Activated gamma-delta T cell treated with Interleukin-2 at 50 U/mL for 16 hours (primary cell): ENCODE results near the gene KBTBD13.

Experiments
- DNase-seq: peaks from one replicate; pipeline ENCODE4 v3.0.0-alpha.2; 2020

The KBTBD13 gene

DNA sequence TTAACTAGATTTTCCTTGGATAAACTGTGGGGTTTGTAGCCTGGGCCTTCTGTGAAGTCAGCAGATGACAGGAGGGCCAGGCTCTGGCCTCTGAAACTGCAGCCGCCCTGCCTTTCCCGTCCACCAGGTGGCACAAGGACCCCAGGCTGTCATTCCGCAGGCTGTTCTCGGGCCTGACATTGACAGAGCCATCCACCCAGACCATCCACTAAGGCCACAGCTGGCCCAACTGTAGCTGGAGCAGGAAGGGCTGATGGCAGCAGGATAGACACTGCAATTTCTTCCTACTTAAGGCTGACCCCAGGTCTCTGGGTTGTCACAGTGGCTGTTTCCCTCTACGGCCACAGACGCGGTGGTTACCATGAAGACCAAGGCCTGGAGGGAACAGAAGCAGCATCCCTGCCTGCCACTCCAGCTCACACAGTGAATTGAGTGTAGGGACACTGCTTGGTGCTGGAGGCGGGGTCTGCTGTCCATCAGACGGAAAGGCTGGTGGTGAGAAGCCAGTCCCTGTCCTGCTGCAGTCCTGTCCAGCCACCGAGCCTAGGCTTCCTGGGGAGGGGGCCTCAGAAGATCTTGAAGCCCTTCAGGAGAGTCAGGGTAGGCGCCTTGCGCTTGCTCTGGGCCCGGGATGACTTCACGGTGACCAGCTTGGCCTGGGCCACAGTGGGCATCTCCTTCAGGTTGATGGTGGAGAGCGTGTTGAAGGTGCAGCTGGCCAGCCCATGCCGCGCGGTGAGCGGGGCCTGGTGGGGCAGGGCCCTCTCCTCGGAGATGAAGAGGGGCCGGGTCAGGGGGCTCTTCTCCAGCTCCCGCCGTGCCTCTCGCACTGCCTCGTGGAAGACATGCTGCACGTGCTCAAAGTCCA lies 22.0 kb upstream of the KBTBD13 start:
- peak; percentile 50 for DNase-seq

DNA sequence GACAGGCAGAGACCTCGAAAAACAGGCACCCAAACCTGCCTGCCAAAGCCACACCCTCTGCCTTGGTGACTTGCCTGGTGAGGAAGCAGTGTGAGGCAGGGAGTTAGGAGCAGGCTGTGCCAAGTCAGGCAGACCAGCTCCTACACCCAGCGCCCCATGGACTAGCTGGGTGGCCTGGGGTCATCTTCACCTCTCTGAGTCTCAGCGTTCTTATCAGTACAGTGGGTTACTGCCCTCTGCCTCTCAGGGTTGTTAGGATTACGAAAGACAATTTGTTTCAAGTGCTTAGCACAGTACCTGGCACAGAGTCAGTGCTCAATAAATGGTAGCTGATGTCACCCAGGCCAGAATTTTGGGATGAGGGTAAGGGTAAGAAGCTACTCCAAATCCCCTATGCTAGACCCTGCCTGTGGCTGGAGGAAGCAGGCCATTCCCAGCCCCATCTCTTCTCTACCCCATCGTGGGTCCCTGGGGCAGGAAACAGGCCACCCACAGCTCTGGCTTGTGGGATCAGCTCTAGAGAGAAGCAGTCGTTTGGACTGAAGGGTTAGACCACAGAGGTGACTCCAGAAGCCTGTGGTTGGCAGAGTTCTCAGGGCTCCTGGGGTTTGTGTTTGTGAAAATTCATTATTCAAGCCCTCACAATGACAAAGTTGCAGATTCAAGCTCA lies 21.2 kb upstream of the KBTBD13 start:
- DNase-seq: no peak

DNA sequence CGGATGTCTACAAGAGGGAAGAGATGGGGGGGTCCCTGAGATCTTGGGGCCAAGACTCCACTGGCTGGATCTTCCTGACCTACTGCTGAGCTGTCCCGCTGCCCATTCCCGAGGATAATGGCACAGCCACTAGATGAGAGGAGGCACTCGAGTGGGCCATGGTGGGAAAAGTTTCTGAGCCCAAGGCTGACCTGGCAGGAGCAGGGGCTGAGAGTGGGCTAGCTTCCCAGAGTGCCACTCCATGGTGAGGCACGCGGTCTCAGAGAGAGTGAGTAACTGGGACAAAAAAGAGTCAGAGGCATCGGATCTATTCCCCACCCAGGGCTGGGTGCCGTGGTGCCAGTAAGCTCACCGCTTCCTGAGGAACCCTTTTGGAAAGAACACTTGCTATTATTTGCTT lies 20.4 kb upstream of the KBTBD13 start:
- no peak for DNase-seq

DNA sequence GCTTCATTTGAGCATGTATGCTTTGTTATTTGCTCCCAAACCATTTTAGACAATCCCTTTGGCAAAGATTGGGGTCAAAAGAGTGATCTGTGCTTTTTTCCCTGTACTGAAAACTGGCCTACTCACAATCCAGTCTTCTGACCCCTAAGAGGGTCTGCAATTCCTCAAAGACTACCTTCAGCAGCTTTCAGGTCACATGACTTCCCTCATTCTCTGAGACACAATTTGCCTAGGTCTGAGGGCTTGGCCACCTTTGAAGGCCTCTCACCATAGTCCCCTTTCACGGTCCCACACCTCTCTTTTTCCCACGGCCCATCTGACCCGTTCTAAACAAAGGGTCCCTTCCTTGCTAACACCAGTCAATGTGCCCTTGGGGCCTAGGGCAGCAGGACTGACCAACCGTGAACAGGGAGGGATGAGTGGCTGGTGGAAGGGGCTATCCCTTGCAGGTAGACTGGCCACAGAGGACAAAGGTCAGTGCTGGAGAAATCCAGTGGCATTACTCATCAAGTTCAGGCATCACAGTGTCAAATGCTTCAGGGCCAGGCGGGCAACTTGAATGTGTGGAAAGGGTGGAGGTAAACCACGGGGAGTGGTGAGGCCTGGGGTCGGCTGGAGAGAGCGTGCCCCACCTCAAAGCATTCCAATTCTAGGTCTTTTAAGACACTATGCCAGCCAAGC lies 19.5 kb upstream of the KBTBD13 start:
- DNase-seq: no peak

DNA sequence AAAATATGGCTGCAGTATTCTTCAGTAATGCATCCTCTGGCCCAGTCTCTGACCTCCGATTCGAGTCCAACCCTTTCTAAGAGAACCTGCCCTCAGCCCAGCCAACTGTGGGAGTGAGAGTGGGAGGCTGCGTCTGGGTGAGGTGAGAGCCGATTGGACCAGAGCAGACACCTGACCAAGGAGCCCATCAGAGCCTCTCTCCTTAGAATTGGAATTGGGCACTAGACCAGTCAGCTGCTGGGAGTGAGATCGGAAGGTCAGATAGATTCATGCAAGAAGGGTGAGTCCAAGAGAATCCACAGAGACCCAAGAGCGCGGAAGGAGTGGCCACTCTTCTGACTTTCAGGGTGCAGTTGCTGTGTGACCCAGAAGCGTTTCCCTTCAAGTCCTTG lies 19.0 kb upstream of the KBTBD13 start:
- no peak for DNase-seq

DNA sequence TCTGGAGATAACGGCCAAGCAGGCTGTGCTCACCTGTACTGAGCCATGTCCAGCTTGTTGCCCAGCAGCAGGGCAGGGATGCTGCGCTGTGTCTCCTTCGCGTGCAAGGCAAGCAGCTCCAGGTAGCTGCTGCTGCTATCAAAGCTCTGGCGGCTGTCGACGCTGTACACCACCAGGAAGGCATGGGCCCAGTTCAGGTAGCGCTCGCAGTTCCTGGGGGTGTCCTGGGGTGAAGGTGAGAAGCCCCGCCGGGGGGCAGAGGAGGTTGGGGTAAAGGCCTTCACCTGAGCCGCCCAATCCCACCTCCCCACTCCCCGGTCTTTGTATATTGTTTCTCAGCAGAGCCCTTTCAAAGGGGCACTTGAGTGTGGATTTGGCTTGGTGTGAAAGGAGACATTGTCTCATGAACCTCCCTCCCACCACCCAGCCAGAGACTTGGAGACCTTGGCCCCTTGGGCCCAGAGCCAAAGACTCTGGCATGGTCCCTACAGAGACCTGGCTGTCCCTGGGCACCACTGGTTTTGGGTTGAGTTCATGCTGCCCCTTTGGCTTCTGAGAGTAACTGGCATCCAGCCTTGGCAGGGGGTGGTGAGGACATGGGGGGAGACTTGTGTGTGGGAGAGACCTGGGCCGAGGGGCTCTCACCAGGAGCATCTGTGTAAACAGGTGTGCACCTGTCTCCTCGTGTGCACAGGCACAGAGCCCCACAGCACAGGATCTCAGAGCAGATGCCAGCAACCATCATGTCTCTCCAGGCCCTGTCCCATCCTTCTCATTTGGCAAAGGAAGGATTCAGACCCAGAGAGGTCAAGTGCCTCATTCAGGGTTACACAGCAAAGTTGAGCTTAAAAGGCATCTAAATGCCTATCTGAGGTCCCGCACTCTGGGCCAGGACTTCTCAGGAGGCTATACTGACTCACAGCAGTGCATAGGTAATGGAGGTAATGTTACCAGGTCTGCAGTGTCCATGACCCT lies 17.9 kb upstream of the KBTBD13 start:
- DNase-seq: no peak

DNA sequence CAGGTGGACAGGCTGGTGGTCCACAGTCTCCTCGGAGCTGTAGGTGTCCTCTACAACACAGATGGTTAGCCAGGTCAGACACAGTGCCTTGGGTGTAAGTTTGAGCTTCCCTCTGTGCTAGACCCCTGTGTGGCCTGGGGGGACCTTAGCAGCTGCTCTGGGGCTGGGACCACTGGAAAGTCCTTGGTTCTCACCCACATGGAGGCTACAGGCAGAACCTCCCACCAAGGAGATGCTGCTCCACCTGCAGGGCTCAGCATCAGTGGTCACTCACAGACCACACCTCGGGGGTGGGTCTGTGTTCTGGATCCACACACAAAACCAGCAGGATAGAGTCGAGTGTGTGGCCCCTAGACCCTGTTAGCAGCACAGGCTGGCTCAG lies 17.2 kb upstream of the KBTBD13 start:
- DNase-seq: no peak

DNA sequence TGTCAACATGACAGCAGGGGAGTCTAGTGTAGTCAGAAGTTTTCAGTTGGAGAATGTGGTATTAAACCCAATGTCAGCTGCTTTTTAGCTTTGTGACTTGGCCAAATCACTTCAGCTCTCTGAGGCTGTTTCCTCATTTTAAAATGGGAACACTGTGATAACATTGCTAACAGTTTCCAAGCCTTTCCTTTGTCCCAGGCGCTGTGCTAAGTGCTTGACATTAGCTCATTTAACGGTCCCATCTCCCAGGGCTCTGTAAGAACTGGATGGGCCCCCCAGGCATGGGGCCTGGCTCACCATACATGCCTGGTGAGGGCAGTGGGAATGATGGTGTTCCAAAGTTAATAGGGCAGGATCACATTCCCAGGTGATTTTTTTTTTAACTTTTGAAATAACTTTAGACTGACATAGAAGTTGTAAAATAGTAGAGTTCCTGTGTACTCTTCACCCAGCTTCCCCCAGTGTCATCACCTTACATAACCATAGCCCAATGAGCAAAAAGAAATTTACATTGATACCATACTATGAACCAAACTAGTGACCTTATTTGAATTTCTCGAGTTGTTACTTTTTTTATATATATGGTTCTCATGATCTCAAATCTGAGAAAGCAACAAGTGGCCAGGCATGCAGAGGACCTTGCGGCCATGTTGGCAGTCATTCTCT lies 16.5 kb upstream of the KBTBD13 start:
- DNase-seq: no peak

DNA sequence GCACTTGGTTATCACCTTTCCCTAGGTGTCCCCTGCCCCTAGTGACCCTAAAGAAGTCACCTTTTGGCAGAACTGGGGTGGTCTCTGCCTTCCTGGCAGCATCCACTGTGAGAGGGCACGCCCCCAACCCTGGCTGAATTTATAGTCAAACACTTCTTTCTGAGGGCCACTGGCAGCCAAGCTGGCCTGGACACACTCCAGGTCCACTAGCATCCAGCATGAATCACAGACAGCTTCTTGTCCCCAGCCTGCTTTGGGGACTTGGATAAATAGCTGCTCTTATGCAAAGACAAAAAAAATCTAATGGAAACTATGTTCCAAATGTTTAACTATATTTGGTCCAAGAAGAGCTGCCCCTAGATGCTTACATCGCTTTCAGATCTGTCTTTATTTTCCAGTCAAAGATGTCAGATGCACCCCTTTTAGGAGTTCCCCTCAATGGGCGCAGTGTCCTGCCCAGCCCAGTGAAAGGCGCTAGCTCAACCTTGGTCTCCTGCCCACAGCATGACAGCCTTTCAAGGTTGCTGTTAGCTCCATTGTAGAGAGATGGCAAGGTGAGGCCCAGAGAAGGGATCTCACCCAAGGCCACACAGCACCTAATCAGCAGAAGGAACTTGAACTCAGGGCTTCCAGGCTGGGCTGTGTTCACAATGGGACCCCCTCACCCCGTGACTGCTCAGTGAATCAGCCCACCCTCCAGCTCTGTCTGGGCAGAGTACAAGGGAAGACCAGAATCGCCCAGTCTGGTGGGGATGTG lies 15.7 kb upstream of the KBTBD13 start:
- no peak for DNase-seq

DNA sequence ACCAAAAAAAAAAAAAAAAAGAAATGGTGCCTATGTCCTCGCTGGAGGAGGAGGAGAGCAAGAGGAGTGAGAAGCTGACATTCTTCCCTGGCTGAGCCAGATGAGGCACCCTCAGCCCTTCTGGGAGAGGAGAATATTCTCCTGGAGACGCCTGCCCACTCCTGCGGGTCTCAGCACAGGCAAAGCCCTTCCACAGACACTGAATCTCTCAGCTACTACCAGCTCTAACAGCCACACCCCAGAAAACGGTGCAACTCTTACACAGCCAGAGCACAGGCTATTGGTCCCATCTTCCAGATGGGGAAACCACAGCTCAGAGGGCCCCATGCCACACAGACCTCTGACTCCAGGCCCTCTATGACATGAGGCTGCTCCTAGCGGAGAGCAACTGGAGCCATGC lies 14.5 kb upstream of the KBTBD13 start:
- DNase-seq: no peak

DNA sequence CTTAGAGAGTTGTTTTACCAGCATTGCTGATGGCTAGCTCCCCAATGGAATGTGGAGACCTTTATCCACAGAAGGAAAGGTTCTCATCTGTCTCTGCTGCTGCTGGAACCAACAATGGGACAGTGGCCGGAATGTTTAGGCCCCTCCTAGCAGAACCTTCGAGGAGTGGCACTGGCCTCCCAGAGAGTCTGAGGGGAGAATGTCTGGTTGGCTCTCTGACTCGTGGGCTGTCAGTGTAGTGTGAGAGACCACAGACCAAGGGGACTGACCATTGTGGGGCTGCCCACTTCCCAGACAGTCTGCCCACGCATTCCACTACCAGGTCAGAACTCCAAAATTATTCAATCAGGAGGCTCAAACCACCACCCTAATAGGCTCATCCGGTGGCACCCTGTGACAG lies 13.8 kb upstream of the KBTBD13 start:
- no peak for DNase-seq

DNA sequence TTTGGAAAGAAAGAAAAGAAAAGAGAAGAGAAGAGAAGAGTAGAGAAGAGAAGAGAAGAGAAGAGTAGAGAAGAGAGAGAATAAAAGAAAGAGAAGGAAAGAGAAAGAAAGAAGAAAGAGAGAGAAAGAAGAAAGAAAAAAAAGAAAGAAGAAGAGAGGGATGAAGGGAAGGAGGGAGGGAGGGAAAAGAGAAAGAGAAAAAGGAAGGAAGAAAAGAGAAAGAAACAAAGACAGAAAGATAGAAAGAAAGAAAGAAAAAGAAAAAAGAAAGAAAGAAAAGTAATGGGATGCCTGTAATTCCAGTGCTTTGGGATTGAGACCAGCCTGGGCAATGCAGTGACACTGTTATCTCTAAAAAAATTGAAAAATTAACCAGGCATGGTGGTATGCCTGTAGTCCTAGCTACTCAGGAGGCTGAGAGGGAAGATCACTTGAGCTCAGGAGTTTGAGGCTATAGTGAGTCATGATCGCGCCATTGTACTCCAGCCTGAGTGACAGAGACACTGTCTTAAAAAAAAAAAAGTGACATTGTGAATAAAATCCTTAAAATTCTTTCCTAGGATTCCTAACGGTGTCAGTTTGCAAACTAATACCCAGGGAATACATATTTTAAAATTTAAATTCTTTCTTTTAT lies 10.4 kb upstream of the KBTBD13 start:
- no peak for DNase-seq

DNA sequence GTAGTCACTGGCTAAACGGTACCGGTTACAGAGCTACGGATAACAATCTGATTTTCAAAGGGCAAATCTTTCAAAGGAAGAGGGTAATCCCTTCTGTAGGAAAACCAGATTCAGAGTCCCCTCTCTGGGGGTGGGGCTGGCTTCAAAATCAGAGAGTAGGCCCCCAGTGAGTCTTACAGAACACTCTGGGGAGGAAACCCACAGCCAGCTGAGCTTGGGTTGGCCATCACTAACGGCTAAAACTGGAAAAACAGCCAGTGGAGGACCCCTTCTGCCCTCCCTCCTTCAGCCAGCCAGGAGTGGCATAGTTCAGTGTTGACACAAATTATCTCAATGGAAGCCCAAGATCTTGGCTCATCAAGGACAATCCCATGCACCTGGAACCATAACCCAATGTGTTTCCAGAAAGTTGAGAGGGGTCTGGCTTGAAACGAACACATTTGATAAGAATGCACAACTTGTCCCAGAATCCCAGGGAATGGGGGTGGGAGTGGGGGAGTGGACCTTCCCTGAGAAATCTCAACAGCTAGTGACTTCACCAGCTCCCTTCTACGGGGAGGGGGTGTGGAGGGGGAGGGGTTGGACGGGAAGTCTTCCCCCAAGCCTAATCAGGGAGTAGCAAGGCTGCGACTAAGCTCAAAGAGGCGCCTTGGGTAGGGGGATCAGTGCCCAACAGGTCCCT lies 9.8 kb upstream of the KBTBD13 start:
- no peak for DNase-seq

DNA sequence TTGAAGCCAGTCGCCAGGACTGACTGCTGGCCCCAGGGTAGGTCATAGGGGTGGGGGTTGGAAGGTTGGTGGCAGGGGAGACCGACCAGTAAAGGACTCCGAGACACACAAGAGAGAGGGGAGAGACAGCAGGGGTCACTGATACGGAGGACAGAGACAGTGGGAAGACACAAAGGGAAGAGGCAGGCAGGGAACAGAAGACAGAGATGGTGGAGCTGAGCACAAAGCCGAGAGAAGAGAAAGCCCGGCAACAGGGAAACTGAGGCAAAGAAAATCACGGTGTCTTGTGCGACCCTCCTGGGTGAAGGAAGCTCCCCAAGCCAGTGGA lies 9.3 kb upstream of the KBTBD13 start:
- DNase-seq: no peak

DNA sequence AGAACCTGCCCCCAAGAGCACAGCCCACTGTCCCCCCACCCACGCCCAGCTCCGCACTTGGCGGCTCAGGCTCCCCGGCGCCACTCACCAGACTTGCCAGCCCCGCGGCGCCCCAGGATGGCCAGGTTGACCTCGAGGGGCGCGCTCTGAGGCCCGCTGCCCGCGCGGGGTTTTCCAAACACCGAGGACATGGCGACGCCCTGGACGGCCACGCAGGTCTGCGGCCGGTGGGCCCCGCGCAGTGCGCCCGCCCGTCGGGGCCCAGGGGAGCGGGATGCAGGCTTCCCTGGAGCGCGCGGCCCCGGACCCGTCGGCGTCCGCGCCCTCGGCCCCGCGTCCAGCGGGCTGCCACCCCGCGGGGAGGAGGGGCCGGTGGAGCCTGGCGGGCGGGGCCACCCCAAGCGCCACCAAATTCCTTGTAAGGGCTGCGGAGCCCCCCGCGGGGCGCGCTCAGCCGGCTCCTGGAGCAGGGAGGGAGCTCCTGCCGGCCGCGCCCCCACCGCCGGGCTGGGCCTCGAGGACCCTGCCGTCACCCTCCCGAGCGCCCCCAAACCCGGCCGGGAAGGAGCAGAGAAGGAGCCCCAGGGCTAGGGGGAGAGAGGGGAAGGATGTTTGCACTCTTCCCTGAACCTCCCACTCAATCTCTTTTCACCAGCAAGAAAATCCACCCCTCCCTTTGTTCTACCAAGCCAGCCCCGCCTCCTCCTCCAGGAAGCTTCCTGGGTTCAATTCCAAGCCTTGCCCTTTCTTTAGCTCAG lies 8.7 kb upstream of the KBTBD13 start, which contains the start of gene RASL12:
Gene RASL12, minus strand, starts transcription at position 347 of the 758 bp plus-strand sequence. Its CDS starts 156 bp downstream, at position 191.
- no peak for DNase-seq

DNA sequence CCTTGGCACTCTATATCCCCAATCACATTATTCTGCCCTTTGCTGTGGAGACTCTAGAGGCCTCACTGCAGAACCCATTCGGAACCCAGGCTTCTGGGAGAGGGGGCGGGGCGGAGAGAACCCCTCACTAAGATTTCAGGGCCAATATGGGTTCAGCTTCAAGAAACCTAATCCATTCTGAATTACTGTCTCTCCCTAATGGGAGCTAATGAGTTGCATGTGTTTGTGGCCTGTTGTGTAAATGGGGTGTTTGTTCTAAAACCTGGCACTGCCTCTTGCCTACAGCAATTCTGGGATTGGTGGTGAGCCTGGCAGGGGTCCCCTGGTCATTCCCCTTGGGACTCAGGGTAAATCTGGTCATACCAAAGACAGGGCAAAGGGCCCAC lies 8.2 kb upstream of the KBTBD13 start:
- DNase-seq: no peak

DNA sequence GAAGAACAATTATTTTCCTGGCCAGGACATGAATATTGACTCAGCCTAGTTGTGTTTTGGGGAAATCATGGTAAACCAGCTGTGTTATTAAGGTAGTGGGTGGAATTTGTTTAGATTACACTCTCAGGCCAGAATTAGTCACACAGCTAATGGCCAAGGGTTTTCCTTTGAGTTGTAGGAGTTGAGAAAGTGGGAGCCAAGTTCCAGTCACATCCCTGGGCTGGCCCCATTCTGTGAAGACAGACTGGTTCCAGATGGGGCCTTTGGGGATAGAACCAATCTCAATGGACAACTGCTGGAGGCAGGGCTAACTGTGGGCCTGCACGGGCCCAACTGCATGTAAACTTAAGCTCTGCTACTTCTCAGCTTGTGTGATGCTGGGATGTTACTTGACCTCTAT lies 7.4 kb upstream of the KBTBD13 start:
- no peak for DNase-seq

DNA sequence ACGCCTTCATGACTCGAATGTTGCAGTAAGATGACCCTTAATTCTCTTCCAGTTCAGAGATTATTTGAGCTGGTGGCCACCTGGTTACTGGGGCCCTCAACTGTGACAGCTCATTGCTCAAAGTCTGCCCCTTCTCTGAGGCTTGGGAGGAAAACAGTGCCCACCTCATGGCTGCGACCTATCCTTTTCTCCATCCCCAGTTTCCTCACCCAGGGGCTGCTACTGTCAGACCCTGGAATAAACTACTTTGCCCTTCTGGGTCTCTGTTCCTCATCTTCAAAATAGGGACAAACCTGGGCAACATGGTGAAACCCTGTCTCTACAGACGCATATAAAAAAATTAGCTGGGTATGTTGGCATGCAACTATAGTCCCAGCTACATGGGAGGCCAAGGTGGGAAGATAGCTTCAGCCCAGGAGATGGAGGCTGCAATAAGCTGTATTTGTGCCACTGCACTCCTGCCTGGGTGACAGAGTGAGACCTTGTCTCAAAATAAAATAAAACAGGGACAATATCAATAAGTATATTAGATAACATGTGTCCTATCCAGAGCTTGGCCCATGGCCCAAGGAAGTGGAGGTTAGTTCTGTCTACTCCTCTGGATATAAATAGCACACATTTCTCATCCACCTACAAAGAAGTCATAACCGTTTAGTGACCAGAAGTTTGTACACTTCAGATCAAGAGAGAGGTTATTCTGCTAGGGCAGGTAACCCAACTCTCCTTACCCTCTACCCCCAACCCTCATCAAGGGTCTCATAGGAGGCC lies 6.6 kb upstream of the KBTBD13 start:
- DNase-seq: no peak

DNA sequence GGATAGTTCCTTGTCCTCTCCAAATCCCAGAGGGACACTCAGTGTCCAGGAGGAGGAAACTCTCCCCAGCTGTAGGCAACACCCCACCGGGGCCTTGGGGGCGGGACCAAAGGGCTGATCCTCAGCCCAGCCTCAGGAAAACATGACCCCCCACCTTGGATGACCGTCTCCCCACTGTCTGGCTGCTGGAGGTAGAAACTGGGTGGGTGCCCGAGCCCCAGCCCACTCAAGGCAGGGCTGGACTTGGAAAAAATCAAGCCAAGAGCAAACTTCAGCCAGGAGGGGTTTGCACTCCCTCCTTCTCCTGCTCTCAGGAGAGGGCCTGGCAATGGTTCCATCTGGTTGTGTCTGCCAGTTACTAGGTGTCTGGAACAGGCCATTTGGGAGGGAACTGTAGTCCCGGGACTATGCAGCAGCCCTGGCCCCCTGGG lies 5.2 kb upstream of the KBTBD13 start:
- no peak for DNase-seq
